Eye (tissue), 1 donor: ENCODE data around the gene GATAD1.

Experiments
- DNase-seq: peaks from one replicate; pipeline ENCODE4 v3.0.0-alpha.2; 2015

The GATAD1 gene

DNA sequence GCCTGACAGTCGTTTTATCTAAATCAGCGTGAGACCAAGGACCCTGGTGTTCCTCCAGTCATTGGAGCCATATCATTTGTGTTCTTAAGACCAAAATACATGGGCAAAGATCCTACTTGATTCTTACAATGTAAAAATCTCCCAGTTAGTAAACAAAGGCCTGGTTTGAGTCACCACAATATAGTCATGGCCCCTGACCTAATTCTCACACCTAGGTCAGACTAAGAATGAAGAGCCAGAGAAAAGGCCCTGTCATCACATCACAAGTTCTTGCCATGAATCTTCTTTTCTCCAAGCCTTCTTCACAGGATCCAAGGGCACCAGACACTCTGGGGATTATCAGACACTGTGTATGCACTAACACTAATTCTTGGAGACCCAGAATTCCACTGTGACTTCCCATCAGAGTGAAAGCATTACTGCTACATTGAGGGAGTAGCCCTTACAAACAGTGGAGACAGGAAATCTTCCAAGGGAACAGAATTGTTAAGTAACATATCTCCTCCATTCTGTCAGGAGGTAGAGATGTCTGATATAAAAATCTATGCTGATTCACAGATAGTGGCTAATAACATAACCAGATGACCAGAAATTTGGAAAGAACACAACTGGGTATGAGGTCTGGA is 38.1 kb downstream of the GATAD1 start:
- no peak for DNase-seq

DNA sequence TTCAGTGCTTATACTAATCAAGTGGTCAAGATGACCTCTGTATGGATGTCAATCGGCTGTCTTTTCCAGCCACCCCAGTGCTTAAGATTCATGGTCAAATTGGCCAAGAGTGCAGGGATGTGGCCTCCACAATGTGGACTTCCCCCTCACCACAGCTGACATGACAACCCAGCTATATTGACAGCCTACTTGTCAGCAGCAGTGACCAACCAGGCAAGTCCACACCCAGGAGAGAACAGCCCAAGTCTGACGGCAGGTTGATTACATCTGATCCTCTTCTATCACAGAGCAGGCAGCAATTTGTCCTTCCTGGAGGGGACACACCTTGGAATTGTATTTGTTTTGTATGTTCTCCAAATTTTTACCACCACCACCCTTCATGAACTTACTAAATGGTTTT is 38.7 kb downstream of the GATAD1 start:
- no peak for DNase-seq

DNA sequence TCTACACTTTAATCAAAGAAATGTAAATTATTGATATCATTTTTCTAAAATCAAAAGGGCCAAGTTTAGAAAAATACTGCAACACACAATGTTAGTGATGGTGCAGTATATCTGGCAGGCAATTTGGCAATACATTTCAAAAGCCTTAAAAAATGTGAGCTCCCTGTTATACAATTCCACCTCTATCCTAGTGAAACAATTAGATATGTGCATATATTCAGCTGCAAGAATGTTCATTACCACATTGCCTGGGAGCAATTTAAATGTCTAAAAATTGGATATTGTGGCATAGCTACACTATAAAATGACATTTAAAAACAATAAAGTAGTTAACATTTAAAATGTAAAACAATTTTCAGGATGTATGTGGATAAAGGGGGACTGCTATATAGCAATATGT is 40.5 kb downstream of the GATAD1 start:
- no peak for DNase-seq

DNA sequence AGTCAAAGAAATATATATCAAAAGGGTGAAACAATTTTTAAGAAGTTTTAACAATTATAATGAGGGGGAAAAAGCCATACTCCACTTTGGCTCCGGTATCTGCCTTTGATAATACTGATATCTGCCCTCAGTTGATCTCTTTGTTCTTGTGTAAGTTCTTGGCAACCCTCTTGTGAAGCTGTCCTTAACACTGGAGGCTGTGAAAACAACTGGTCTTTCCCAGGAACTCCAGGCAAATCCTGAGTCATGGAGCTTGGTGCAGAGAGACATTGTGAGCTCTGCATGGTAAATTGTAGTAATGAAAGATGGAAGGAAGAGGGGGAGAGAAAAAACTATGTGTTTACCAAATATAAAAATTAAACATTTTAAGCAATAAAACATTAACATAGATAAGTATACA is 42.4 kb downstream of the GATAD1 start:
- no peak for DNase-seq

DNA sequence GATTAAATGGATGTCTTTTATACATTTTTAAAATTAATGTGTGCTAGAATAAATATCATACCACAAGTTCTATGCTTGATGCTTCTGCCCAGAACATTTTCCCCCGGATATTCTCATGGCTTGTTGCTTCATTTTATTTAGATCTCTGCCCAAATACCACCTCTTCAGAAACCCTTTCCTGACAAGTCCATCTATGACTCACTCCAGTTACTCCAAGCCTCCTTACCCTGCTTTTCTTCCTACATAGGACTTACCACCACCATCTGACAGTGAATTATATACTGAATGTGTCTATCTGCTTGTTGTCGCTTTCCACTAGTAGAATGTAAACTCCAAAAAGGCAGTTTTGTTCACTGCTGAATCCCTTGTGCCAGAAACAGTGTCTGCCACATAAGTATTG is 49.6 kb downstream of the GATAD1 start:
- no peak for DNase-seq

DNA sequence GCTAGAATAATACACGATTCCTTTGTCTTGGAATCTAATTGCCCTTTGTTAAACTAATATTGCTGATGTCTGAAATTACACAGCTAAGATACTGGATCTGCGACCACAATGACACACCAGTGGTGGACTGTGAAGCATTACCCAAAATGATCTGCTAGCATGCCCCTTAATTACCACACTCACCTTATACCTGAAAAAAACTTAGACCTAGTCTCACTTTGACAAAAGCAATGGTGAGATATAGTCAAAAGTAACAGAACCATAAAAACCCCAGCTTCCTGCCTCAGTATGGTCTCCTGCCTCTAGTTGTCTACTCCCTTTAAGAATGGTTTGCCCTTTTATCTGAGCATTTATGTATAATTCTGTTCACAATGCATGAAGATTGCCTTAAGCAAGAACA is 51.3 kb downstream of the GATAD1 start:
- DNase-seq = no peak

DNA sequence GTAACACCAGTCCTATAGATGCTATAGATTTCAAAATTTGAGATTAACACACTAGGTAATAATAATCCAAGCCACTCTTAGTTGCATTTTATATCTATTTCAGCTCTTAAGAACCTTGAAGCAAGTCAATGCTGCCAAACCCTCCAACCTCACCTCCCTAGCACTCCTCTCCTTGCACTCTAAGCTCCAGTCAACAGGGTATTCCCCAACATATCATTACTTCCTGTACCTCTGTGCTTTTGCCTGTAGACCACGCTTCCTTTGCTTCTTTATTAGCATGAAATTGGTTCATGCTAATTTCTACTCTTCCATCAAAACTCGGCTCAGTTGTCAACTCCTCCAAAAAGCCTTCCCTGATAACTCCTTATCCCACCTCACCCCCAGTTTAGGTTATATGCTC is 56.5 kb downstream of the GATAD1 start:
- no peak for DNase-seq

DNA sequence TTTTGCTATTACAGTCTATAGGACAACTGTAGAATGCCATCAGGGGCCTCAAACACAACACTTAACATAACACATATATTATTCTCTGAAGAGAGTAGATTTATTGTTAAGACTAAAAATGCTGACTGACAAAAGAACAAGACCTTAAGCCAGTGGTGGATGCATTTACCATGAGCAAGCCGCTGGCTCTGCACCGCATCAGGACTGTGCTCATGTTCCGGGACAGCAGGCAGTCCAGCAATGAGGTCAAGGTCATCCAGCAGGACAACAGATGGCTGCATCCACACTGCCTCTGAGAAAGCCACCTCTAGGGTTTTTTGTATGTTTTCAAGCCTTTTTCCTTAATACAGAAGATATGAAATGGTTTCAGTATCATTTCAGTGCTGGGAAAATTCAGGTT is 57.3 kb downstream of the GATAD1 start:
- DNase-seq = no peak

DNA sequence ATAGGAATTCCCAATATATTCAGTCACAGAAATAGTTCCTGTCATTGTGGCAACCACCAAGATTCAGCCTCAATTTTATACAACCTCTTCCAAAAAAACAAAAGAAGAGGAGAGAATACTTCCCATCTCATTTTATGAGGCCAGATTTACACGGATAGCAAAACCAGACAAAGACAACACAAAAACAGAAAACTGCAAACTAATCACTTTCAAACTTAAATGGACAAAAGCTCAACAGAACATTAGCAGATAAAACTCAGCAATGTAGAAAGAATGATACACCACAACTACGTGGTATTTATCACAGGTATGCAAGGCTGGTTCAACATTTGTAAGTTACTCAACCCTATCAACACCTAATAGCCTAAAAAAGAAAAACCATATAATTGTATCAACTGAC is 59.1 kb downstream of the GATAD1 start:
- no peak for DNase-seq

DNA sequence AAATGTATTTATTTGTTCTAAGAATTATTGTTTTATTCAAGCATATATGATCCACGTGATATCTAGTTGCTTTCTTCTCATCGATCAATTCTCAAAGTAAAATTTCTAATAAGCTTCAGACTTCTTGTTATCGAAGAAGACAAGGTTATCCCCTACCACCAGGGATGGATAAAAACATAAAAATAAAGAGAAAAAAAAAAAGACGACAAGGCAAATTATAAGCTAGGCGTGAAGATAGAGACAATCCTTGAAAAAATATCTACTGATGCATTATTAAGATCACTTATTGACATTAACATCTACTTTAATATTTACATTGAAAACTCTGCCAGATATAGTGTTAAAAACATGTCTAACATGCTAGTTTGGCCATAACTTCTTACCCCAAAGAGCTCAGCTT is 61.7 kb downstream of the GATAD1 start:
- no peak for DNase-seq
